GM12878 (cell line): Measurements from ENCODE around the gene UBE3B. TPM values are rescaled to one million over a fixed set of nuclear protein-coding genes. Genes with fewer than 3 reads are reported as not detected.

Source experiments
- ASH2L ChIP-seq: fragments of 300-600, 200-600 bp; sonication (generic); IDR thresholded peaks from 2 replicates; pipeline ENCODE4 v1.6.1; 2017; ENCODE audit warnings: low read depth, mild to moderate bottlenecking, borderline replicate concordance
- BMI1 ChIP-seq: fragments of 450-650 bp; IDR thresholded peaks from 2 replicates; pipeline ENCODE4 v1.6.1; 2016; ENCODE audit warnings: mild to moderate bottlenecking, moderate library complexity, borderline replicate concordance
- CEBPB ChIP-seq, 2 experiments: fragments of 150-350 bp in 1 of 2; IDR thresholded peaks; 2 replicates each; pipeline ENCODE4 v1.6.1; 2012 to 2014; ENCODE audit warnings: low read depth in 2 of 2, low read length in 2 of 2, borderline replicate concordance in 1 of 2, inconsistent platforms in 1 of 2
- CREM ChIP-seq: IDR thresholded peaks from 2 replicates; pipeline ENCODE4 v1.6.1; 2014; ENCODE audit warnings: antibody characterized with exemption, low read depth
- EZH2 ChIP-seq: IDR thresholded peaks from 2 replicates; pipeline ENCODE4 v1.6.1; 2012; ENCODE audit warnings: low read depth, mild to moderate bottlenecking, control low read depth, inconsistent platforms, low read length, borderline replicate concordance; ENCODE audit not compliant: control insufficient read depth
- HDAC2 ChIP-seq: fragments of 200-600 bp; sonication (generic); IDR thresholded peaks from 2 replicates; pipeline ENCODE4 v1.6.1; 2017
- IKZF1 ChIP-seq: fragments of 450-650 bp; conservative IDR thresholded peaks from 2 replicates; pipeline ENCODE4 v1.6.1; 2017; ENCODE audit warnings: antibody characterized with exemption, mild to moderate bottlenecking
- MXI1 ChIP-seq: fragments of 150-350 bp; IDR thresholded peaks from 2 replicates; pipeline ENCODE4 v1.6.1; 2011; ENCODE audit warnings: low read depth, mild to moderate bottlenecking, inconsistent platforms, low read length, improper control_type of control experiment
- POLR2AphosphoS5 ChIP-seq: IDR thresholded peaks from 2 replicates; pipeline ENCODE4 v1.6.1; 2011; ENCODE audit warnings: mild to moderate bottlenecking, low read length, inconsistent platforms
- POU2F2 ChIP-seq: IDR thresholded peaks from 3 replicates; pipeline ENCODE4 v1.6.1; 2011; ENCODE audit warnings: low read depth, mild to moderate bottlenecking, low read length, borderline replicate concordance
- RAD21 ChIP-seq: IDR thresholded peaks from 2 replicates; pipeline ENCODE4 v1.6.1; 2011; ENCODE audit warnings: mild to moderate bottlenecking, low read depth, low read length, moderate library complexity; ENCODE audit not compliant: insufficient read depth
- RAD51 ChIP-seq: fragments of 450-650 bp; IDR thresholded peaks from 2 replicates; pipeline ENCODE4 v1.6.1; 2016; ENCODE audit warnings: moderate library complexity, mild to moderate bottlenecking, inconsistent platforms
- RUNX3 ChIP-seq: IDR thresholded peaks from 2 replicates; pipeline ENCODE4 v1.6.1; 2012; ENCODE audit warnings: low read length, inconsistent platforms
- SIX5 ChIP-seq: IDR thresholded peaks from 2 replicates; pipeline ENCODE4 v1.6.1; 2011; ENCODE audit warnings: mild to moderate bottlenecking, low read depth, low read length, moderate library complexity; ENCODE audit not compliant: severe bottlenecking
- STAT1 ChIP-seq: fragments of 450-650 bp; conservative IDR thresholded peaks from 2 replicates; pipeline ENCODE4 v1.6.1; 2014; ENCODE audit warnings: antibody characterized with exemption, mild to moderate bottlenecking
- TAF1 ChIP-seq: IDR thresholded peaks from 2 replicates; pipeline ENCODE4 v1.6.1; 2011; ENCODE audit warnings: mild to moderate bottlenecking, low read depth, low read length, borderline replicate concordance
- TBL1XR1 ChIP-seq: IDR thresholded peaks from 2 replicates; pipeline ENCODE4 v1.6.1; 2012; ENCODE audit warnings: low read depth, low read length, improper control_type of control experiment
- ZNF24 ChIP-seq: fragments of 450-650 bp; IDR thresholded peaks from 2 replicates; pipeline ENCODE4 v1.6.1; 2017; ENCODE audit warnings: antibody characterized with exemption, mild to moderate bottlenecking
- polyA plus RNA-seq, 11 experiments: library from polyadenylated mRNA; depleted of rRNA in 4 of 11; unstranded in 6 of 11; stranded (reverse) in 5 of 11; fragments of >200 nt; fragmentation: Nextera tagmentation in 4 of 11; fragmentation: Illumina TruSeq in 1 of 11; extraction: Ambion mirVana in 4 of 11; extraction: Trizol in 1 of 11; gene quantifications; 1 replicate in 1 of 11; 2 replicates in 10 of 11; pipeline versions ENCODE4 v1.2.1 to v1.2.3, GENCODE V29; 2011 to 2016; ENCODE audit warnings: inconsistent platforms in 2 of 11, missing spikeins in 2 of 11, low read depth in 1 of 11
- total RNA-seq, 4 experiments: library from RNA; depleted of rRNA in 3 of 4; stranded (reverse); fragments of >200 nt in 3 of 4; fragmentation: Illumina TruSeq in 1 of 4; extraction: Trizol in 1 of 4; gene quantifications; 2 replicates each; pipeline versions ENCODE4 v1.2.1 to v1.2.3, GENCODE V29; 2013 to 2021
- TF ChIP-seq, protein P1 (sequence below): IDR thresholded peaks from 2 replicates; pipeline ENCODE4 v1.6.1; 2012; ENCODE audit warnings: mild to moderate bottlenecking, low read depth, low read length
- TF ChIP-seq, protein P2 (sequence below): fragments of 450-650 bp; IDR thresholded peaks from 2 replicates; pipeline ENCODE4 v1.6.1; 2016; ENCODE audit warnings: mild to moderate bottlenecking
- TF ChIP-seq, protein P3 (sequence below): fragments of 450-650 bp; IDR thresholded peaks from 2 replicates; pipeline ENCODE4 v1.6.1; 2017; ENCODE audit warnings: low read depth, mild to moderate bottlenecking, moderate library complexity

Gene UBE3B
- total and polyA plus RNA-seq, 10 of the 15 experiments (the other 5 are each of a cell fraction or from before 2014, with no cell fraction given) = 7.4 to 25.3 (median 17.1) TPM

DNA sequence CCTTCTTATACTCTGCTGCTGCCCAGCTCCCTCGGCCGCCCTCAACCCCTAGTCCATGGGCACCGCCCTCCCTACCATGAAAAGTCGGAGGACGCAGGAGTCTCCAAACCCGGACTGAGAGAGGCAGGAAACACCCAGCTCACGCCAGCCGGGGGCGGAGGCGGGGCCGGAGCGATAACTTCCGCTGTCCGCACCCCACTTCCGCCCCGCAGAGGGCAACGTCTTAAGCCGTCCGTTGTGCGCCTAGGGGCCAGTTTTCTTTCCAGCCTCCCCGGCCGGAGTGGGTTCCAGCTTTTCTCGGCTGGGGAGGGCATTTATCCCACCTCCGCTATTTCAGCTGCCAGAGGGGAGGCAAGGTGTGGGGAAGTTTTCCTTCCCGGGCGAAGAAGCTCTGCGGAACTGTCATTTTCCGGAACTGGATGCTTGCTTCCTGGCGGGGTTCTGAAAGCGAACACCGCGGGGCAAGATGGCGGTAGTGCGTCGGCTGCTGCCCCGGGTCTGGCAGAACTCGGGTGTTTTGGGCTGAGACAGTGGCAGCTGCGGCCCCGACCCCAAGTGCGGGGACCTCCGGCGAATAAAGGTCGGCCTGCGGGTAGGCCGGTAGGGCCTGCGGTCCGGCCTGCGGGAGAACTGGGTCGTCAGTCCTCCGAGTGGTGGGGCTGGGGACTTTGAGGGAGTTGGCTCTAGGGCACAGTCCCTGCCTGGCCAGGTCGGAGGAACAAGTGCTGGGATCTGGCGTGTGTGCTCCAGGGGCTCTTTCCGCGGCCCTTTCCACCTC, at the start of gene UBE3B, which contains the start of gene KCTD10 (continued):
- TF ChIP-seq MXI1 = peak; percentile 84
- TF ChIP-seq POLR2AphosphoS5 = peak; percentile 80
- TF ChIP-seq RAD21 = no peak
- peak; percentile 99 for TF ChIP-seq TAF1
- TF ChIP-seq, protein P1, sequence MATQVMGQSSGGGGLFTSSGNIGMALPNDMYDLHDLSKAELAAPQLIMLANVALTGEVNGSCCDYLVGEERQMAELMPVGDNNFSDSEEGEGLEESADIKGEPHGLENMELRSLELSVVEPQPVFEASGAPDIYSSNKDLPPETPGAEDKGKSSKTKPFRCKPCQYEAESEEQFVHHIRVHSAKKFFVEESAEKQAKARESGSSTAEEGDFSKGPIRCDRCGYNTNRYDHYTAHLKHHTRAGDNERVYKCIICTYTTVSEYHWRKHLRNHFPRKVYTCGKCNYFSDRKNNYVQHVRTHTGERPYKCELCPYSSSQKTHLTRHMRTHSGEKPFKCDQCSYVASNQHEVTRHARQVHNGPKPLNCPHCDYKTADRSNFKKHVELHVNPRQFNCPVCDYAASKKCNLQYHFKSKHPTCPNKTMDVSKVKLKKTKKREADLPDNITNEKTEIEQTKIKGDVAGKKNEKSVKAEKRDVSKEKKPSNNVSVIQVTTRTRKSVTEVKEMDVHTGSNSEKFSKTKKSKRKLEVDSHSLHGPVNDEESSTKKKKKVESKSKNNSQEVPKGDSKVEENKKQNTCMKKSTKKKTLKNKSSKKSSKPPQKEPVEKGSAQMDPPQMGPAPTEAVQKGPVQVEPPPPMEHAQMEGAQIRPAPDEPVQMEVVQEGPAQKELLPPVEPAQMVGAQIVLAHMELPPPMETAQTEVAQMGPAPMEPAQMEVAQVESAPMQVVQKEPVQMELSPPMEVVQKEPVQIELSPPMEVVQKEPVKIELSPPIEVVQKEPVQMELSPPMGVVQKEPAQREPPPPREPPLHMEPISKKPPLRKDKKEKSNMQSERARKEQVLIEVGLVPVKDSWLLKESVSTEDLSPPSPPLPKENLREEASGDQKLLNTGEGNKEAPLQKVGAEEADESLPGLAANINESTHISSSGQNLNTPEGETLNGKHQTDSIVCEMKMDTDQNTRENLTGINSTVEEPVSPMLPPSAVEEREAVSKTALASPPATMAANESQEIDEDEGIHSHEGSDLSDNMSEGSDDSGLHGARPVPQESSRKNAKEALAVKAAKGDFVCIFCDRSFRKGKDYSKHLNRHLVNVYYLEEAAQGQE = peak; percentile 41; the same call in 1 of the 2 replicates
- peak; percentile 48; the same call in 2 of the 3 replicates for TF ChIP-seq POU2F2
- peak; percentile 98 for TF ChIP-seq HDAC2
- TF ChIP-seq CEBPB (IDR thresholded peaks at IDR 0.05; ENCODE audit: borderline replicate concordance in 1 of 2, low read depth in 2 of 2, low read length in 2 of 2) = peak in 1 of 2 experiments; percentile 7; a peak in 1 of 4 replicates
- TF ChIP-seq SIX5 = peak; percentile 53
- no peak for TF ChIP-seq ZNF24
- no peak for TF ChIP-seq EZH2
- peak; percentile 98; the same call in 1 of the 2 replicates for TF ChIP-seq STAT1
- TF ChIP-seq RAD51 = peak; percentile 56; the same call in 1 of the 2 replicates
- TF ChIP-seq RUNX3 = peak; percentile 70
- TF ChIP-seq, protein P2, sequence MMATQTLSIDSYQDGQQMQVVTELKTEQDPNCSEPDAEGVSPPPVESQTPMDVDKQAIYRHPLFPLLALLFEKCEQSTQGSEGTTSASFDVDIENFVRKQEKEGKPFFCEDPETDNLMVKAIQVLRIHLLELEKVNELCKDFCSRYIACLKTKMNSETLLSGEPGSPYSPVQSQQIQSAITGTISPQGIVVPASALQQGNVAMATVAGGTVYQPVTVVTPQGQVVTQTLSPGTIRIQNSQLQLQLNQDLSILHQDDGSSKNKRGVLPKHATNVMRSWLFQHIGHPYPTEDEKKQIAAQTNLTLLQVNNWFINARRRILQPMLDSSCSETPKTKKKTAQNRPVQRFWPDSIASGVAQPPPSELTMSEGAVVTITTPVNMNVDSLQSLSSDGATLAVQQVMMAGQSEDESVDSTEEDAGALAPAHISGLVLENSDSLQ = peak; percentile 82
- 0 out of 2 replicates have a peak, but pooled peaks have one; percentile 40 for TF ChIP-seq TBL1XR1
- TF ChIP-seq, protein P3, sequence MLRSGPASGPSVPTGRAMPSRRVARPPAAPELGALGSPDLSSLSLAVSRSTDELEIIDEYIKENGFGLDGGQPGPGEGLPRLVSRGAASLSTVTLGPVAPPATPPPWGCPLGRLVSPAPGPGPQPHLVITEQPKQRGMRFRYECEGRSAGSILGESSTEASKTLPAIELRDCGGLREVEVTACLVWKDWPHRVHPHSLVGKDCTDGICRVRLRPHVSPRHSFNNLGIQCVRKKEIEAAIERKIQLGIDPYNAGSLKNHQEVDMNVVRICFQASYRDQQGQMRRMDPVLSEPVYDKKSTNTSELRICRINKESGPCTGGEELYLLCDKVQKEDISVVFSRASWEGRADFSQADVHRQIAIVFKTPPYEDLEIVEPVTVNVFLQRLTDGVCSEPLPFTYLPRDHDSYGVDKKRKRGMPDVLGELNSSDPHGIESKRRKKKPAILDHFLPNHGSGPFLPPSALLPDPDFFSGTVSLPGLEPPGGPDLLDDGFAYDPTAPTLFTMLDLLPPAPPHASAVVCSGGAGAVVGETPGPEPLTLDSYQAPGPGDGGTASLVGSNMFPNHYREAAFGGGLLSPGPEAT = peak; percentile 100
- TF ChIP-seq CREM = peak; percentile 79
- TF ChIP-seq ASH2L = 0 out of 2 replicates have a peak, but pooled peaks have one; percentile 70
- TF ChIP-seq BMI1 = no peak
- TF ChIP-seq IKZF1 = peak; percentile 98
